Measurements from ENCODE around the gene TMPRSS5. TPM values are rescaled to one million over a fixed set of nuclear protein-coding genes. Genes with fewer than 3 reads are reported as not detected.

The TMPRSS5 gene
- total RNA-seq, result 1 to 10 TPM in 2 of 4 donors, under 1 TPM in 1, not detected in 1; 0.84 to 1.9 (median 1.7) TPM

- ATAC-seq (ENCODE audit: low FRiP score), result no peak
- DNase-seq (ENCODE audit: low spot score), result no peak
These were observed at the start of gene TMPRSS5 for GRCh38 chr11:113705871-113706655. TSS of gene TMPRSS5 (minus strand) at chr11:113706308. CDS start at chr11:113706224, 84 bp downstream.

GRCh38 chr11:113752932-113753331 lies 46.8 kb upstream of the TMPRSS5 start:
- no peak for DNase-seq (ENCODE audit: low spot score)
- ATAC-seq (ENCODE audit: low FRiP score), result no peak
- no peak for TF ChIP-seq CTCF (IDR thresholded peaks at IDR 0.05)

More at GRCh38 chr11:113705871-113706655, at the start of gene TMPRSS5:
- TF ChIP-seq CTCF (IDR thresholded peaks at IDR 0.05), result no peak

GRCh38 chr11:113736323-113736722 lies 30.2 kb upstream of the TMPRSS5 start:
- no peak for TF ChIP-seq CTCF (IDR thresholded peaks at IDR 0.05)
- no peak for DNase-seq (ENCODE audit: low spot score)
- no peak for ATAC-seq (ENCODE audit: low FRiP score)

- ATAC-seq (ENCODE audit: low FRiP score), result no peak
- TF ChIP-seq CTCF (IDR thresholded peaks at IDR 0.05), result no peak
- DNase-seq (ENCODE audit: low spot score), result no peak
These were observed 26.0 kb upstream of the TMPRSS5 start for GRCh38 chr11:113732092-113732491.

GRCh38 chr11:113730887-113731726 lies 25.0 kb upstream of the TMPRSS5 start:
- ATAC-seq (ENCODE audit: low FRiP score) (no peak), DNase-seq (ENCODE audit: low spot score) (no peak)
- TF ChIP-seq CTCF (IDR thresholded peaks at IDR 0.05), result no peak

GRCh38 chr11:113729456-113729855 lies 23.3 kb upstream of the TMPRSS5 start:
- no peak for ATAC-seq (ENCODE audit: low FRiP score)
- TF ChIP-seq CTCF (IDR thresholded peaks at IDR 0.05), result no peak
- DNase-seq (ENCODE audit: low spot score), result no peak
